NCI-H748 treated with DMSO at 0.1 percent for 48 hours (cell line): ENCODE data around the gene SVIP.
A peak's percentile ranks its signal among the peaks of the same experiment; 100 is the strongest.

Experiments used
- DNase-seq: peaks from one replicate; lab custom pipeline; 2025; lab: John Stamatoyannopoulos, UW

Gene SVIP

GRCh38 chr11:22829231-22830081 lies at the start of gene SVIP:
Gene SVIP, minus strand, starts transcription at chr11:22829801. Its CDS starts 53 bp downstream, at chr11:22829748.
- peak; percentile 94 for DNase-seq

DNA sequence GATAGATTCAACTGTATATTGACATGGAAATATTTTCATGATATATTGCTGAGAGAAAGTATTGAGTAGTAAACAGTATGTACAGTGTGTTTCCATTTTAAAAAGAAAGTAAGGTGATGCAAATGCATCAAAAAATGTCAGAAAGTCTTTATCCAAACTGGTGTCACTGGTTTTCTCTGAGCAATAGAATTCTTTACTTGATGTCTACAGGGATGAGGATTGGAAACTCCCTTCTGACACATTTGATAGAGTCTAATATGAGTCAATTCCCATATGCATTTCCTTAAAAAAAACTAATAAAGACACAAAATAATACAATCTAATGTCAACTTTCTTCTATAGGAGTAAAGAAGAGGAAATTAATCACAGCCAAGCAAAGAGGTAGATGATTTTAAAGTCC lies 49.0 kb upstream of the SVIP start:
- DNase-seq, result no peak

DNA sequence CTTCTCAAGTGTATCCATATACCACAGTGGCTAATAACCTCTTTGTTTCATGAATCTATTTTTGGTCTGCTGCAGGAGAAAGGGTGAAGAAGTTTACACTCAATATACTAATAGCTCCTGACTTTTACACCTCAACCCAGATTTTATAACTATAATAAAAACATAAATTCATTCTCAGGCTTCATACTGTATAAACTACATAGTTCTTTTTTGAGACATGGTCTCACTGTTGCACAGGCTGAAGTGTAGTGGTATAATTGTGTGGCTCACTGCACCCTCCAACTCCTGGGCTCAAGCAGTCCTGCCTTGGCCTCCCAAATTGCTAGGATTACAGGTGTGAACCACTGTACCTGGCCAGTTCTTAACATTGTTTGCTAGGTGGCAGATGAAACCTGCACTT lies 48.4 kb upstream of the SVIP start:
- no peak for DNase-seq

GRCh38 chr11:22875869-22876473 lies 46.4 kb upstream of the SVIP start:
- DNase-seq, result peak; percentile 89

GRCh38 chr11:22869325-22869724 lies 39.7 kb upstream of the SVIP start:
- no peak for DNase-seq

- no peak for DNase-seq
These were observed 30.6 kb upstream of the SVIP start, which contains the start of gene CCDC179 for GRCh38 chr11:22860241-22860640. Gene CCDC179, minus strand, starts transcription at chr11:22860474. Its CDS starts 53 bp downstream, at chr11:22860421.

DNA sequence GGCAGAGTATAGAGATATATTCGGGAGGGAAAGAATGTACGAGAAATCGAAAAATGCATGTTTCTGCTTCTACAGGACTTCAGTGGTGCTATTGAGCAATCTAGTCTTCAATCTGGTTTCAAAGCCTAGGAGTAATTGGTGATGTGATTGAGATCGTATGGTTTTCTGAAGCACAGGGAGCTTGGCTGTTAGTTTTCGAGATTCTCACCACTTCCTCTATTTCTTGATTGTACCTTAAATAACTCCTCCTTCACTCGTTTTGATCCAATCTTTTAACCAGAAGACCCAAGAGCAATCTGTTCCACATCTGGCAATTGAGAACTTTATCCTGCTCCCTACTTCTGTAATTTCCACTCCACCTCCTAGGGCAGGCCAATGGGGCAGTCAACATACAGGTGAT lies 30.2 kb upstream of the SVIP start:
- DNase-seq, result no peak

DNA sequence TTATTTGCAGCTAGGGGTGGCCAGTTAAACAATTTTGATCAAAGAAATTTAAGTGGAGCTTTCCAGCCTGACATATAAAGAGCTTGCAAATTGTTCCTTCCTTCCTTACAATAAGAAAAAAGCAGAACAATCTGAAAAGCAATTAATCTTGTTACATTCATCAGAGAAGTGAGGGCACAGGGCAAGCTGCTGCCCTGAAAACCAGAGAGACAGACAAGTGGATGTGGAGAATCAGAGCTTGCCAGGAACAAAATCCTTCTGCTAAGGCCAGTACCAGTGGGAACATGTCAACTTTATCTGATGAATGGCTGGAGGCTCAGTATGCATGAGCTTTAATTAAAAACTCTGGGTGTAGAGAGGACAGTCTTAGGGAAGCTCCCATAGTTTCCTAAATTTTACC lies 21.9 kb upstream of the SVIP start:
- no peak for DNase-seq

GRCh38 chr11:22846726-22847125 lies 17.1 kb upstream of the SVIP start:
- DNase-seq, result no peak

- no peak for DNase-seq
These were observed 2.9 kb upstream of the SVIP start for GRCh38 chr11:22832315-22833015.

GRCh38 chr11:22830082-22830414 lies 447 bp upstream of the SVIP start:
- DNase-seq, result no peak

DNA sequence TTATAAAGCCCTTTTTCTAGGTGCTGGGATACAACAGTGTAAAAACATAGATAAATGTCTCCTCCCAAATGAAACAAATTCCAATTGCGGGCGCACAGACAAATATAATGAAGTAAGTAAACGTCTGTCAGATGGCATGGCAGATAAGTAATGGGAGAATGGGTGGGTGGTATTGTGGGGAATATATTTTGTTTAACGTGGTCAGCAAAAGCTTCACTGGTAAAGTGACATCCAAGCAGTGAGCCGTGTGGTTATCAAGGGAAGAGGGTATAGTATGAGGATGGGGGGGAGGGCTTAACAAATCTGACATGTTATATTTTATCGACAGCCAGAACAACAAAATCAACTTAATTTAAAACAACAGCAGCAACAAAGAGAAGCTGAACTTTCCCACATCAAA lies 1.2 kb downstream of the SVIP start:
- DNase-seq, result peak; percentile 2

DNA sequence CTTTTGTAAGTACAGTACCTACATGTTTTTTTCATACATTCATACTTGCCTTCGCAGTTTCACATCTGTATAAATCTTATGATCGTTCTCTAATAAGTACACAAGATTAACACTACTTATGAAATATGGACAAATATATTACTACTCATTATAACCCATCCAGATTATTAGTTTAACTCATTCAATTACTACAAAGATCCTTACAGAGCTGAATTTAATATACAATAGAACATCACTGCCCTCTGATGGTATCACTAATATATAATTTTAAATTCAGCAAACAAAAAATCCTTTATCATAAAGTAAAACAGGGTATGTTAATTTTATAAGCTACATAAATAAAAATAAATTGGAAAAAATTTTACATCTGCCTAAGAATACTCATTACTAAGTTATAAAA lies 7.4 kb downstream of the SVIP start:
- no peak for DNase-seq

DNA sequence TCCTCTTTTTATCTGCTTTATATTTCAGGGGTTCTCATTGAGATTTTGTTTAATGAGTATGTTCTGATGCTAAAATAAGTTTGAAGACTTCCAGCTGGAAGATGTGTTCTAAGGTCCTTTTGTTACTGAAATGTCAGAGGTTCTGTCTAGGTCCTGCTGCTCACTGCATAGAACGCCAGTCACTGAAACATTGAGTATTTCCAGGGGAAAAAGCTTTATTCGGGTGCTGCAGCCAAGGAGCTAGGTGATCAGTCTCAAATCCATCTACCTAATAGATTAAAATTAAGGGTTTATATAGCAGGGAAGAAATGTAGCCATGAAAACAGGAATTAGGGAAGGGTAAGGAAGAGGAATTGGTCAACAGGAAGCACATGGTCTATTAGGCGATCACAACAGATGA lies 19.7 kb downstream of the SVIP start:
- no peak for DNase-seq

DNA sequence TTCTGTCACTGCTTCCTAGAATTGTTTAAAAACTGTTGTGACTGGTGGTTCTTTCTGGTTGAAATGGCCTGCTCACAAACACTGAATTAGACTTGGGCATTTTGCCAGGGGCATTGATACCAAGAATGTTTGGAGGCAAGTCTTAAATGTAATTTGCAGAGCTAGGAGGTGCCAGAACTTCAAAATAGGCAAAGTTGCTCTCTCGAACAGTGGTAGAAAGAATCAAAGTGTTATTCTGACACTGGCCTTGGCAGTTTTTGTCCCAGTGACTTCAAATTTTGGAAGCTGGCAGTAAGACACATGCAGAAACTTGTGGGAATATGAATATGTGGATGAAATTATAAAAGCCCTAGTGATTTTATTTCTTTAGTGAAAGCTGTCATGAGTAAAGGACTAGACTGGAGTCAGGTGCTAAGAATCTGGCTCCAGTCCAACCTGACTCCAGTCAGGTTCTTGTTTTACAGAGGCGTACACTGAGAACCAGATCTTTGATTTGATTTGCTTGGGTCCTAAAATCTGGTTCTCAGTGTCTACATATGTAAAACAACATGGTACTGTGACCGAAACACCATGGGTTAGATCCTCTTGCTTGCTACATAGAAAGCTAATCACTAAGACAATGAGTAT lies 20.9 kb downstream of the SVIP start:
- no peak for DNase-seq

DNA sequence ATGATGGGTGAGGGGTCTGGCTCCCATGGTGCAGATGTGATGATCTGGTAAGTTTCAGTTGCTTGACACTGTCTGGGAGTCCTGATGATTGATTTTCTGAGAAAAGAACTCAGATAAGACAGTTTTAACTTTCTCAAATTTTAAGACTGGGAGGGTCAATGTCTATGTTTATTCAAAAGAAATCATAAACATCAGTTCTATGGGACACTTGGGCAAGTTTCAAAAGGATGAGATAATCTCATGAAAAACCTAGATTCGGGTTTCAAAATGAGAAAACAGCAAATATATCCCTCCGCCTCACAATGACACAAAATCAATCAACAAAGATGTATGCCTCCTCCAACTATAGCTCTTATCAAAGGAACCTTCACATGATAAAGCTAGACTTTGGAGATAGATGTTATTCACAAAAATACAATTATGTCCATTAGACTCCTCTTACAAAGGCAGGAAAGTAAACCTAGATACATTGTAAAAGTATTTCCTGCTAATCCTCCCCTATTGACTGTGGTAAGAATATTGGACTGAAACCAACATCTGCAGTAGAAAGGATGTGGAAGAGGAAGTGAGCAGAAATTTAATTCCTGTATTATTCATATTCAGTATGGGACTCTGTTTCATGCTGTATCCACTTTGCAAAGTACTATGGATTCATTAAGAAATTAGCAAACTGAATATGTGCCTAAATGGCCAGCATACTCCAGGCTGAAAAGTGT lies 21.6 kb downstream of the SVIP start:
- no peak for DNase-seq

DNA sequence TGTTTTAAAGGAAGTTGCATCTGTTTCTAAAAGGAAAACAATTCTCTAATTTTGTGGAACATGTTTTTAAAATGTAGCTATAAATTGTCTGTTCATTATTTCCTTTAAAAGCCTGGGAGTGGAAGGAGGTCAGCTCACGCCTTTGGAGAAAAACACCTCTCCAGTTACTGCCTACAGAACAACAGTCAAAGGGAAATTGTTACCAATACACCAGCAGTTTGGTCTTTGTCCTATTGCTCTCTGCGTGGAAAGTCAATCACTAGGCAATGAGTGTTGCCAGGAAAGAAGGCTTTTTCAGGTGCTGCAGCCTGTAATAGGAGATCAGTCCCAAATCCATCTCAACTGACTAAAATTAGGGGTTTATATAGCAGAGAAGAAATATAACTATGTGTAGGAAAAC lies 22.2 kb downstream of the SVIP start:
- DNase-seq, result no peak

GRCh38 chr11:22802861-22803260 lies 26.7 kb downstream of the SVIP start:
- no peak for DNase-seq

GRCh38 chr11:22800482-22800881 lies 29.1 kb downstream of the SVIP start:
- no peak for DNase-seq

DNA sequence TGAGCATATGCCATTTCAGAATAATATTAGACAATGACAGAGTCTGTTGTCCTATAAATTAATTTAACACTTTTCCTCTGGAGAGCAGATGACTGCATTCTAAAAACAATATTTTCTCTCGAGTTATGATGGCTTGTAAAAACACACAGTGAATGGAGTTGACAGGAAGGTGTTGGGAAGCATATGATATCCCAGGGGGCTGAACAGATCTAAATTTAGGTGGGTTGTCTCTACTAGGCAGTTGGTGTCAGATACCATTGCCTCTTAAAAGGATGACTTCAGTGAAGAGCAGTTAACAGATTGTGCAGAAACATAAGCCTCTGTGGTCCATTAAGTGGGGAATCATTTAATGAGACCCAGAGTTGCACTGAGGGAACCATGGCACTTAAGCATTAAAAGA lies 30.7 kb downstream of the SVIP start:
- DNase-seq, result no peak

- DNase-seq, result no peak
These were observed 32.6 kb downstream of the SVIP start for GRCh38 chr11:22797047-22797446.

GRCh38 chr11:22795914-22796313 lies 33.7 kb downstream of the SVIP start:
- DNase-seq, result no peak
